NCI-H128 (cell line): ENCODE data around the gene CSF1R.
"Not testable (repeated sequence)": the region's sequence is repeated elsewhere in the genome, so short reads cannot be mapped to it uniquely, and the experiment has no call there.

Source experiments
- DNase-seq: peaks from one replicate; lab custom pipeline; 2025; ENCODE audit not compliant: unreplicated experiment; lab: John Stamatoyannopoulos, UW

CSF1R gene

GRCh38 chr5:150033334-150033733 lies 53.0 kb downstream of the CSF1R start:
- no peak for DNase-seq

- not testable (repeated sequence) for DNase-seq
Observed at GRCh38 chr5:150028047-150028446, 58.3 kb downstream of the CSF1R start.

GRCh38 chr5:150026682-150027172 lies 59.6 kb downstream of the CSF1R start:
- DNase-seq = no peak

- no peak for DNase-seq
Observed at GRCh38 chr5:150024346-150024984, 61.9 kb downstream of the CSF1R start.

GRCh38 chr5:150023136-150023535 lies 63.2 kb downstream of the CSF1R start:
- no peak for DNase-seq

- no peak for DNase-seq
Observed at GRCh38 chr5:150022681-150023080, 63.7 kb downstream of the CSF1R start.

GRCh38 chr5:150022158-150022531 lies 64.2 kb downstream of the CSF1R start:
- DNase-seq = no peak

- DNase-seq = no peak
Observed at GRCh38 chr5:150021491-150022157, 64.7 kb downstream of the CSF1R start.

GRCh38 chr5:150020249-150020648 lies 66.1 kb downstream of the CSF1R start:
- no peak for DNase-seq

- no peak for DNase-seq
Observed at GRCh38 chr5:150017226-150018005, 68.9 kb downstream of the CSF1R start.

- no peak for DNase-seq
Observed at GRCh38 chr5:150016537-150016936, 69.8 kb downstream of the CSF1R start.

GRCh38 chr5:150015415-150015814 lies 70.9 kb downstream of the CSF1R start:
- DNase-seq = no peak

GRCh38 chr5:150014456-150014855 lies 71.9 kb downstream of the CSF1R start:
- DNase-seq = no peak

- no peak for DNase-seq
Observed at GRCh38 chr5:150013931-150014330, 72.4 kb downstream of the CSF1R start.

- no peak for DNase-seq
Observed at GRCh38 chr5:150009671-150010387, 76.5 kb downstream of the CSF1R start.

GRCh38 chr5:150007050-150007449 lies 79.3 kb downstream of the CSF1R start:
- no peak for DNase-seq

GRCh38 chr5:150006318-150006717 lies 80.0 kb downstream of the CSF1R start:
- no peak for DNase-seq
